ENCODE data around the gene ARL3. TPM values are rescaled to one million over a fixed set of nuclear protein-coding genes. Genes with fewer than 3 reads are reported as not detected.

Gene ARL3
- total RNA-seq, 1 experiment from 2014 or later = 13.3 TPM

- H4K20me1 ChIP-seq (ENCODE audit: insufficient read depth) = no peaks in the 10 kb centered on the region
- no peak overlapping the region for H3K4me3 ChIP-seq (replicated peaks in 1 of 2; ENCODE audit: low read depth in 1 of 2, low read length in 2 of 2)
- H3K27ac ChIP-seq (ENCODE audit: low read depth, low read length) = no peak overlapping the region
- no peaks in the 10 kb centered on the region for H3K9me3 ChIP-seq (ENCODE audit: control insufficient read depth in 1 of 2, insufficient read depth in 1 of 2, low read depth in 1 of 2, low read length in 2 of 2)
- DNase-seq (ENCODE audit: low read depth, low spot score) (no peak), ATAC-seq (no peak)
- H3K9ac ChIP-seq (ENCODE audit: low read length) = no peak overlapping the region
- TF ChIP-seq EGR1 (IDR thresholded peaks at IDR 0.05; ENCODE audit: low read depth) (no peak), TCF7L2 (IDR thresholded peaks at IDR 0.05; ENCODE audit: borderline replicate concordance, extremely low read depth, insufficient read depth, insufficient read length) (no peak), CTCF (IDR thresholded peaks at IDR 0.05 in 2 of 3, conservative IDR thresholded peaks at IDR 0.05 in 1 of 3; ENCODE audit: borderline replicate concordance in 1 of 3, insufficient read depth in 1 of 3, low read depth in 2 of 3, low read length in 2 of 3) (no peak)
- H3K79me2 ChIP-seq (ENCODE audit: insufficient read depth, low read length) = no peaks in the 10 kb centered on the region
- CTCF ChIA-PET = no interaction called here
- no peak overlapping the region for H2AFZ ChIP-seq (ENCODE audit: low read depth, low read length, poor library complexity, severe bottlenecking)
- BruUV-seq (replicated peaks) = no TSS peak
- RAD21 ChIA-PET (ENCODE audit: low non-redundant PET in 1 of 2, low total read pairs in 2 of 2, uncharacterized antibody in 2 of 2, unreplicated experiment in 2 of 2) = no interaction called here
- H3K4me1 ChIP-seq (ENCODE audit: control insufficient read depth in 1 of 2, insufficient read depth in 2 of 2, low read length in 2 of 2) = peaks cover 0 to 10% of the 10 kb centered on the region in 2 experiments; a peak in 2 of 4 replicates
- no peaks in the 10 kb centered on the region for H3K9me2 ChIP-seq (ENCODE audit: insufficient read depth)
- H3K27me3 ChIP-seq (ENCODE audit: insufficient read depth, low read length) = no peaks in the 10 kb centered on the region
- intact Hi-C loops (cut with micrococcal nuclease) = no loop called here
- H3K36me3 ChIP-seq (ENCODE audit: control insufficient read depth in 1 of 2, insufficient read depth in 2 of 2, low read length in 2 of 2) = peaks cover 2 to 5% of the 10 kb centered on the region in 2 experiments; a peak in 2 of 4 replicates
- POLR2A ChIA-PET = no interaction called here
- no peak overlapping the region for H3K4me2 ChIP-seq (ENCODE audit: low read length)
These were observed 32.5 kb downstream of the ARL3 start for GRCh38 chr10:102681696-102682095.

GRCh38 chr10:102679596-102679995 is 34.6 kb downstream of the ARL3 start:
- no TSS peak for BruUV-seq (replicated peaks)
- H3K9me2 ChIP-seq (ENCODE audit: insufficient read depth) = no peaks in the 10 kb centered on the region
- TF ChIP-seq ZNF274 (IDR thresholded peaks at IDR 0.05; ENCODE audit: low read depth, low read length) = no peak
- no peak for TF ChIP-seq REST (IDR thresholded peaks at IDR 0.05; ENCODE audit: low read depth)
- no peak for TF ChIP-seq POLR2A (IDR thresholded peaks at IDR 0.05; ENCODE audit: borderline replicate concordance, extremely low read depth, insufficient read depth, insufficient read length)
- H3K4me3 ChIP-seq (replicated peaks in 1 of 2; ENCODE audit: low read depth in 1 of 2, low read length in 2 of 2) = no peak overlapping the region
- peaks cover 0 to 10% of the 10 kb centered on the region in 2 experiments; a peak in 2 of 4 replicates for H3K4me1 ChIP-seq (ENCODE audit: control insufficient read depth in 1 of 2, insufficient read depth in 2 of 2, low read length in 2 of 2)
- H3K27ac ChIP-seq (ENCODE audit: low read depth, low read length) = no peak overlapping the region
- intact Hi-C loops (cut with micrococcal nuclease) = no loop called here
- ChIA-PET CTCF (interaction anchor here (0.6 to 3.5 kb wide), 13 partner anchors 10 to 672 kb away, joined by 3 to 40 read pairs (median 4); partner anchors contain the start of genes ARL3, SFXN2 and WBP1L), POLR2A (interaction anchor here (0.9 kb wide), 1 partner anchor 35 kb away, joined by 3 read pairs; the partner anchor contains the start of genes ARL3 and SFXN2), RAD21 (ENCODE audit: low non-redundant PET in 1 of 2, low total read pairs in 2 of 2, uncharacterized antibody in 2 of 2, unreplicated experiment in 2 of 2) (interaction anchor here in 1 of 2 experiments (0.6 kb wide), 1 partner anchor 297 kb away, joined by 3 read pairs; no protein-coding TSS in a partner anchor)
- no peak overlapping the region for H2AFZ ChIP-seq (ENCODE audit: low read depth, low read length, poor library complexity, severe bottlenecking)
- no peaks in the 10 kb centered on the region for H3K9me3 ChIP-seq (ENCODE audit: control insufficient read depth in 1 of 2, insufficient read depth in 1 of 2, low read depth in 1 of 2, low read length in 2 of 2)
- H4K20me1 ChIP-seq (ENCODE audit: insufficient read depth) = no peaks in the 10 kb centered on the region
- no peak overlapping the region for H3K9ac ChIP-seq (ENCODE audit: low read length)
- no peaks in the 10 kb centered on the region for H3K27me3 ChIP-seq (ENCODE audit: insufficient read depth, low read length)
- H3K4me2 ChIP-seq (ENCODE audit: low read length) = no peak overlapping the region
- no peaks in the 10 kb centered on the region; a peak in 1 of 4 replicates for H3K36me3 ChIP-seq (ENCODE audit: control insufficient read depth in 1 of 2, insufficient read depth in 2 of 2, low read length in 2 of 2)
- DNase-seq (ENCODE audit: low read depth, low spot score) (no peak), ATAC-seq (no peak)
- H3K79me2 ChIP-seq (ENCODE audit: insufficient read depth, low read length) = no peaks in the 10 kb centered on the region

All from HCT116 (cell line).